Right lung (tissue), 5 donors: ENCODE measurements around the gene FARP2. TPM values are rescaled to one million over a fixed set of nuclear protein-coding genes. Genes with fewer than 3 reads are reported as not detected.
"Not testable (repeated sequence)": the region's sequence is repeated elsewhere in the genome, so short reads cannot be mapped to it uniquely, and the experiment has no call there.

Experiments used
- DNase-seq, 2 donors: peaks; one replicate each; pipeline ENCODE4 v3.0.0-alpha.2; 2013
- polyA plus RNA-seq, 5 donors: library from polyadenylated mRNA; unstranded; fragments of 120-200 nt; gene quantifications; one replicate each; pipeline versions ENCODE4 v1.2.1 to v1.2.3, GENCODE V29; 2013; ENCODE audit warnings: inconsistent platforms in 1 of 5, low replicate concordance in 1 of 5; ENCODE audit not compliant: insufficient read length in 5 of 5, insufficient read depth in 1 of 5

Gene FARP2
- polyA plus RNA-seq, 5 donors: 44.5 to 54.5 (median 50.0) TPM

GRCh38 chr2:241399941-241400922 is 44.1 kb downstream of the FARP2 start:
- DNase-seq: no peak

- no peak for DNase-seq
These were observed 52.8 kb downstream of the FARP2 start for GRCh38 chr2:241408849-241409248.

- DNase-seq: no peak
These were observed 54.7 kb downstream of the FARP2 start for GRCh38 chr2:241410739-241411176.

GRCh38 chr2:241412144-241412543 is 56.1 kb downstream of the FARP2 start:
- peak; percentile 33 to 36 for DNase-seq

GRCh38 chr2:241413501-241413900 is 57.4 kb downstream of the FARP2 start:
- DNase-seq: not testable (repeated sequence)

- no peak for DNase-seq
These were observed 58.0 kb downstream of the FARP2 start for GRCh38 chr2:241413929-241414580.

- DNase-seq: no peak
These were observed 59.1 kb downstream of the FARP2 start for GRCh38 chr2:241415196-241415595.

- DNase-seq: no peak
These were observed 61.5 kb downstream of the FARP2 start for GRCh38 chr2:241417626-241418025.

- DNase-seq: no peak
These were observed 65.2 kb downstream of the FARP2 start for GRCh38 chr2:241421330-241421729.

GRCh38 chr2:241421942-241422341 is 65.9 kb downstream of the FARP2 start:
- not testable (repeated sequence) for DNase-seq

- DNase-seq: no peak
These were observed 66.3 kb downstream of the FARP2 start for GRCh38 chr2:241422350-241422749.

GRCh38 chr2:241423489-241423888 is 67.4 kb downstream of the FARP2 start:
- not testable (repeated sequence) for DNase-seq

- DNase-seq: no peak
These were observed 69.3 kb downstream of the FARP2 start for GRCh38 chr2:241425368-241425767.

- no peak for DNase-seq
These were observed 74.1 kb downstream of the FARP2 start for GRCh38 chr2:241430178-241430577.

GRCh38 chr2:241432824-241433448 is 76.9 kb downstream of the FARP2 start:
- DNase-seq: peak; percentile 41 to 43

- no peak for DNase-seq
These were observed 81.1 kb downstream of the FARP2 start for GRCh38 chr2:241437179-241437578.

GRCh38 chr2:241441492-241441891 is 85.4 kb downstream of the FARP2 start:
- no peak for DNase-seq

- no peak for DNase-seq
These were observed 87.6 kb downstream of the FARP2 start for GRCh38 chr2:241443486-241444223.

GRCh38 chr2:241445426-241445825 is 89.3 kb downstream of the FARP2 start:
- no peak for DNase-seq

GRCh38 chr2:241450092-241450491 is 94.0 kb downstream of the FARP2 start:
- DNase-seq: not testable (repeated sequence)

- no peak for DNase-seq
These were observed 95.9 kb downstream of the FARP2 start for GRCh38 chr2:241451840-241452506.
